ENCODE data around the gene C6.
"Not testable (repeated sequence)": the region's sequence is repeated elsewhere in the genome, so short reads cannot be mapped to it uniquely, and the experiment has no call there.

Gene C6

GRCh38 chr5:41199660-41200059, 13.7 kb downstream of the C6 start:
- no peak for DNase-seq (ENCODE audit: low spot score)

- DNase-seq (ENCODE audit: low spot score), result no peak
Observed at GRCh38 chr5:41196197-41196596, 17.1 kb downstream of the C6 start.

GRCh38 chr5:41195228-41195627, 18.1 kb downstream of the C6 start:
- no peak for DNase-seq (ENCODE audit: low spot score)

- no peak for DNase-seq (ENCODE audit: low spot score)
Observed at GRCh38 chr5:41194339-41194738, 19.0 kb downstream of the C6 start.

GRCh38 chr5:41193456-41194205, 19.7 kb downstream of the C6 start:
- no peak for DNase-seq (ENCODE audit: low spot score)

- DNase-seq (ENCODE audit: low spot score), result no peak
Observed at GRCh38 chr5:41191249-41191648, 22.1 kb downstream of the C6 start.

GRCh38 chr5:41186143-41186542, 27.2 kb downstream of the C6 start:
- no peak for DNase-seq (ENCODE audit: low spot score)

- not testable (repeated sequence) for DNase-seq (ENCODE audit: low spot score)
Observed at GRCh38 chr5:41183331-41183730, 30.0 kb downstream of the C6 start.

GRCh38 chr5:41182666-41183065, 30.7 kb downstream of the C6 start:
- DNase-seq (ENCODE audit: low spot score), result no peak

GRCh38 chr5:41181691-41182564, 31.4 kb downstream of the C6 start:
- DNase-seq (ENCODE audit: low spot score), result no peak

GRCh38 chr5:41176952-41177351, 36.4 kb downstream of the C6 start:
- no peak for DNase-seq (ENCODE audit: low spot score)

GRCh38 chr5:41172012-41172411, 41.3 kb downstream of the C6 start:
- no peak for DNase-seq (ENCODE audit: low spot score)

GRCh38 chr5:41161271-41161670, 52.1 kb downstream of the C6 start:
- no peak for DNase-seq (ENCODE audit: low spot score)

GRCh38 chr5:41157272-41157894, 55.9 kb downstream of the C6 start:
- no peak for DNase-seq (ENCODE audit: low spot score)

GRCh38 chr5:41156739-41157138, 56.6 kb downstream of the C6 start:
- DNase-seq (ENCODE audit: low spot score), result no peak

- no peak for DNase-seq (ENCODE audit: low spot score)
Observed at GRCh38 chr5:41154491-41154890, 58.8 kb downstream of the C6 start.

- DNase-seq (ENCODE audit: low spot score), result no peak
Observed at GRCh38 chr5:41151564-41151963, 61.8 kb downstream of the C6 start.

GRCh38 chr5:41148448-41148847, 64.9 kb downstream of the C6 start:
- no peak for DNase-seq (ENCODE audit: low spot score)

- no peak for DNase-seq (ENCODE audit: low spot score)
Observed at GRCh38 chr5:41145306-41145705, 68.0 kb downstream of the C6 start.

- DNase-seq (ENCODE audit: low spot score), result no peak
Observed at GRCh38 chr5:41143131-41143901, 70.0 kb downstream of the C6 start.

- no peak for DNase-seq (ENCODE audit: low spot score)
Observed at GRCh38 chr5:41127967-41128690, 85.2 kb downstream of the C6 start.
